Esophagus squamous epithelium (tissue), 5 donors: ENCODE results near the gene MAML3. TPM values are rescaled to one million over a fixed set of nuclear protein-coding genes. Genes with fewer than 3 reads are reported as not detected.

Experiments used
- DNase-seq: peaks from one replicate; lab custom pipeline; 2025; lab: John Stamatoyannopoulos, UW
- H3K27ac ChIP-seq, 4 donors: fragments of 200-600 bp; sonication (generic); one replicate each; pipeline ENCODE4 v1.5.1; 2016 to 2019; ENCODE audit warnings: mild to moderate bottlenecking in 1 of 4
- H3K27me3 ChIP-seq, 4 donors: fragments of 200-600 bp; sonication (generic); 1 replicate in 3 of 4; 2 replicates in 1 of 4; pipeline versions ENCODE4 v1.5.1 to v1.6.0; 2017 to 2021; ENCODE audit warnings: antibody characterized with exemption in 1 of 4
- H3K36me3 ChIP-seq, 3 donors: fragments of 200-600 bp; sonication (generic); one replicate each; pipeline ENCODE4 v1.5.1; 2016 to 2019
- H3K4me1 ChIP-seq, 3 donors: fragments of 200-600 bp; sonication (generic); one replicate each; pipeline ENCODE4 v1.5.1; 2017 to 2019
- H3K4me3 ChIP-seq, 4 donors: fragments of 200-600 bp; sonication (generic); 1 replicate in 3 of 4; 2 replicates in 1 of 4; pipeline ENCODE4 v1.5.1; 2016 to 2019; ENCODE audit warnings: mild to moderate bottlenecking in 2 of 4, moderate library complexity in 1 of 4
- H3K9me3 ChIP-seq, 3 donors: fragments of 200-600 bp; sonication (generic); one replicate each; pipeline ENCODE4 v1.5.1; 2016 to 2019
- POLR2A ChIP-seq, 4 donors: fragments of 450-650 bp; IDR thresholded peaks; one replicate each; pipeline ENCODE4 v1.6.1; 2017; ENCODE audit warnings: antibody characterized with exemption in 4 of 4, mild to moderate bottlenecking in 4 of 4, moderate library complexity in 3 of 4
- WGBS, 2 donors: methylation state at CpG; one replicate each; pipeline ENCODE4 v1.1.5; 2018; 5-methylcytosine and 5-hydroxymethylcytosine counted together
- intact Hi-C: fragments of 100-400 bp; cut with DNase I; formaldehyde crosslinking; loops from one replicate; pipeline ENCODE4 v1.15.0; 2022
- total RNA-seq, 4 donors: library from RNA; depleted of rRNA; stranded (reverse); fragments of >200 nt; gene quantifications; one replicate each; pipeline ENCODE4 v1.1.0, GENCODE V29; 2016
- TF ChIP-seq, protein P1 (sequence below), 6 experiments: fragments of 450-650 bp in 4 of 6; fragments of 200-600 bp in 2 of 6; sonication (generic) in 2 of 6; IDR thresholded peaks; one replicate each; pipeline ENCODE4 v1.5.1; 2016 to 2019; ENCODE audit warnings: antibody characterized with exemption in 6 of 6, mild to moderate bottlenecking in 4 of 6, moderate library complexity in 4 of 6
- donor health status: DM: yes; HTN: yes; CAD: no.

Gene MAML3
- total RNA-seq, 4 donors from 2014 or later, result 6.9 to 14.2 (median 8.9) TPM

DNA sequence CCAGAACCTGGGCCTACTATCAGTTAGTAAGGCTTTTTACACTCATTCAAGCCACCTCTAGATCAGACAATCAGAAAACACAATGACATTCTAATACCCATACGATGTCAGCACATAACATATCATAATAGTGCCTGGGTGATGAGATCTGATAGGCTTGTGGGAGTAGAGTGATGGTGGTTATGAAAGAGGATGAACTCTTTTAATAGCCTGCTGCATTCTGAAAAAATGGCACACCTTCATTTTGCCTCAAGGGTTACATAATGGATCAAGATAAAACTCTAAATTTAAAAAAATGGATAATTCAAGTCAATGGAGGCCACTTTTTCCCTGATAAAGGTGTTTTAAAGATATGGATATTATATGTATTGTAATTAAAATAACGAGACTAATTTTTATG is 215.6 kb downstream of the MAML3 start:
- no peaks in the 10 kb centered on the region for H3K27me3 ChIP-seq
- H3K9me3 ChIP-seq, result no peaks in the 10 kb centered on the region
- no peak overlapping the region for H3K4me3 ChIP-seq
- no peak for DNase-seq
- H3K36me3 ChIP-seq, result no peaks in the 10 kb centered on the region
- intact Hi-C loops, result no loop called here
- WGBS, 2 donors, result 86 to 93% methylated on average over 2 of the region's 2 CpGs
- H3K27ac ChIP-seq, result no peak overlapping the region
- peaks cover 0 to 29% (median 5%) of the 10 kb centered on the region in 3 donors for H3K4me1 ChIP-seq
- TF ChIP-seq POLR2A (IDR thresholded peaks at IDR 0.05), result no peak
- TF ChIP-seq, protein P1, sequence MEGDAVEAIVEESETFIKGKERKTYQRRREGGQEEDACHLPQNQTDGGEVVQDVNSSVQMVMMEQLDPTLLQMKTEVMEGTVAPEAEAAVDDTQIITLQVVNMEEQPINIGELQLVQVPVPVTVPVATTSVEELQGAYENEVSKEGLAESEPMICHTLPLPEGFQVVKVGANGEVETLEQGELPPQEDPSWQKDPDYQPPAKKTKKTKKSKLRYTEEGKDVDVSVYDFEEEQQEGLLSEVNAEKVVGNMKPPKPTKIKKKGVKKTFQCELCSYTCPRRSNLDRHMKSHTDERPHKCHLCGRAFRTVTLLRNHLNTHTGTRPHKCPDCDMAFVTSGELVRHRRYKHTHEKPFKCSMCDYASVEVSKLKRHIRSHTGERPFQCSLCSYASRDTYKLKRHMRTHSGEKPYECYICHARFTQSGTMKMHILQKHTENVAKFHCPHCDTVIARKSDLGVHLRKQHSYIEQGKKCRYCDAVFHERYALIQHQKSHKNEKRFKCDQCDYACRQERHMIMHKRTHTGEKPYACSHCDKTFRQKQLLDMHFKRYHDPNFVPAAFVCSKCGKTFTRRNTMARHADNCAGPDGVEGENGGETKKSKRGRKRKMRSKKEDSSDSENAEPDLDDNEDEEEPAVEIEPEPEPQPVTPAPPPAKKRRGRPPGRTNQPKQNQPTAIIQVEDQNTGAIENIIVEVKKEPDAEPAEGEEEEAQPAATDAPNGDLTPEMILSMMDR (IDR thresholded peaks at IDR 0.05), result no peak

DNA sequence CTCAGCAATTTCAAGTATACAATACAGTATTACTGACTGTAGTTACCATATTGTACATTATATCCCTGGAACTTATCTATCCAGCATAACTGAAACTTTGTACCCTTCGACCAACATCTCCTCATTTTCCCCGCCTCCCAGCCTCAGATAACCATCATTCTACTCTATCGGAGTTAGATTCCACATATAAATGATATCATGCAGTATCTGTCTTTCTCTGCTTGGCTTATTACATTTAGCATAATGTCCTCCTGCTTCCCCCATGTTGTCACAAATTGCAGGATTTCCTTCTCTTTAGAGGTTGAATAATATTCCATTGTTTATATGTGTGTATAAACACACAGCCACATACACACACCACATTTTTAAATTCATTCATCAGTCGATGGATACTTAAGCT is 218.1 kb downstream of the MAML3 start:
- no peak for DNase-seq
- Histone ChIP-seq H3K4me1 (peaks cover 0 to 17% (median 5%) of the 10 kb centered on the region in 3 donors), H3K36me3 (no peaks in the 10 kb centered on the region), H3K27me3 (no peaks in the 10 kb centered on the region), H3K4me3 (no peak overlapping the region), H3K9me3 (no peaks in the 10 kb centered on the region), H3K27ac (no peak overlapping the region)
- no peak for TF ChIP-seq POLR2A (IDR thresholded peaks at IDR 0.05)
- TF ChIP-seq, protein P1 (IDR thresholded peaks at IDR 0.05), result no peak
- WGBS, 2 donors, result 76 to 79% methylated on average over 4 of the region's 4 CpGs
- intact Hi-C loops, result no loop called here

DNA sequence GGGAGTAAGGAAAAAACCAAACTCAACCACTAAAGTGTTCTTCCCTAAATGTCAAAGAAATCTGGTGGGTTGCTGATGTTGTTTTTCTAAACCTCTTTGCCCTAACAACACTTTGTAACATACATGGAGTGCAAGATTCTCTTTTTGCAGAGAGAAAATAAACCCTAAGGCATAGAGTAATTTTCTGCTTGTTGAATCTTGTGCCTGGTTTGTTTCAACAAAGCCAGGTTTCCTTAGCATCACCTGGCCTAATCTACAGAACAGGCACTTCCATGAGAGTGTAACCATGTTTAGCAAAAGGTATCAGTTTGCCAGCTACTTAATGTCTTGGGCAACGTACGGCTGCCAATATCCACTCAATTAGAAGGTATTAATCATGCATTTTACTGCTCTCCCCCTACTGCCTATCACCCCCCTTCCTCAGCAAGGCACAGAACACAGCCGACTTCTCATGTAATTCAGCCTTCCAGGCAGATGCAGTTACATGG is 219.2 kb downstream of the MAML3 start:
- no peaks in the 10 kb centered on the region for H3K27me3 ChIP-seq
- no peak overlapping the region for H3K4me3 ChIP-seq
- H3K9me3 ChIP-seq, result no peaks in the 10 kb centered on the region
- intact Hi-C loops, result no loop called here
- 26 to 53% methylated on average over 3 of the region's 3 CpGs for WGBS, 2 donors
- peaks cover 0 to 17% (median 5%) of the 10 kb centered on the region in 3 donors for H3K4me1 ChIP-seq
- DNase-seq, result no peak
- H3K27ac ChIP-seq, result no peak overlapping the region
- H3K36me3 ChIP-seq, result no peaks in the 10 kb centered on the region
- no peak for TF ChIP-seq POLR2A (IDR thresholded peaks at IDR 0.05)
- TF ChIP-seq, protein P1 (IDR thresholded peaks at IDR 0.05), result no peak

DNA sequence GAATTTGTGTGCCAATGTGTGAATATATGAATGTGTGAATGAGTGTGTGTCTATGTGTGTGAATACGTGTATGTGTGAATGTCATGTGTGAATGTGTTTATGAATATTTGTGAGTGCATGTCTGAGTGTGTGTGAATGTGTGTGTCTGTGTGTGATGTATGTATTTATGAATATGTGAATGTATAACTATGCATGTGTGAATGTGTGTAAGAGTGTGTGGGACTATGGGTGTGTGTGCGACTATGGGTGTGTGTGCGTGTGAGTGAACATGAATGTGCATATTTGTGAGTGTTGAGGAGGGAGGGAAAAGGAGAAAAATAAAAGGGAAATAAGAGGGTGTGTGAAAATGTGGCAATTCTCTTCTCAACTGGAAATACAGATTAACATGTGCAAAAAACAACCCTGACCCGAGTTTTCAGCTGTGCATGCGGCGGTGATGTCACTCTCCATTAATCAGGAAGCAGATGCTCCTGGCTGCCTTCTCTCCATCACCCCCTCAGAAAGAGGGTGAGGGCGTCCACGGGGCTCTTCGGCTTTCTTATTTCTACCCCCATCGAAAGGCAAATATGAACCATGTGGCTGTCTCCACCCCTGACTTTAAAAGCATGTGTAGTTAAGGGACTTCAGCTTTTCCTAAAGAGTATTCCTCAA is 219.8 kb downstream of the MAML3 start:
- H3K27ac ChIP-seq, result no peak overlapping the region
- peaks cover 0 to 17% (median 5%) of the 10 kb centered on the region in 3 donors for H3K4me1 ChIP-seq
- intact Hi-C loops, result no loop called here
- no peaks in the 10 kb centered on the region for H3K9me3 ChIP-seq
- H3K36me3 ChIP-seq, result no peaks in the 10 kb centered on the region
- no peaks in the 10 kb centered on the region for H3K27me3 ChIP-seq
- no peak overlapping the region for H3K4me3 ChIP-seq
- DNase-seq, result no peak
- 52 to 54% methylated on average over 10 of the region's 10 CpGs for WGBS, 2 donors
- TF ChIP-seq POLR2A (IDR thresholded peaks at IDR 0.05), result no peak
- TF ChIP-seq, protein P1 (IDR thresholded peaks at IDR 0.05), result no peak

DNA sequence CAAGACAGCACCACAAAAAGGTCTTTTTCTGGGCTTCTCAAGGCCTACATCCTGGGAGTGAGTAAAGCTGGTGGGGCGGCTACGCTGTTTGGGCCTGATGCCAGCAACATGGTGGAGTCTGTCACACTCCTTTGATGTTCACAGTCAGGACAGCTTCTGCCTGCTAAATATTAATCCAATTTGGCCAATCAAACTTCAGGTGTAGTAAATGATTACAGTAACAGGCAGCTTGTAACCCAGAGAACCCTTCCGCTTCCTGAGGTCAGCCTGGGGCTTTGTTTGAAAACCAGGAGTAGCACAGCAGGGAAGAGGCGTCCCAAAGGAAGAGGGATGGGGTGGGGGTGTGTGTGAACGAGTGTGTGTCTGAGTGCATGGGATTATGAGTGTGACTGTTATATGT is 220.4 kb downstream of the MAML3 start:
- TF ChIP-seq POLR2A (IDR thresholded peaks at IDR 0.05), result no peak
- TF ChIP-seq, protein P1 (IDR thresholded peaks at IDR 0.05), result no peak
- Histone ChIP-seq H3K4me1 (peaks cover 0 to 17% (median 5%) of the 10 kb centered on the region in 3 donors), H3K36me3 (no peaks in the 10 kb centered on the region), H3K27ac (no peak overlapping the region), H3K27me3 (no peaks in the 10 kb centered on the region), H3K9me3 (no peaks in the 10 kb centered on the region), H3K4me3 (no peak overlapping the region)
- WGBS, 2 donors, result 79 to 84% methylated on average over 5 of the region's 5 CpGs
- intact Hi-C loops, result no loop called here
- no peak for DNase-seq
